HUES48 (cell line): ENCODE measurements around the gene PISD.
A peak's percentile ranks its signal among the peaks of the same experiment; 100 is the strongest.

Experiments used
- H3K27ac ChIP-seq: one replicate; pipeline ENCODE4 v1.7.0; 2013; ENCODE audit warnings: low read depth, low read length, inconsistent platforms
- H3K27me3 ChIP-seq: 2 replicates; pipeline ENCODE4 v1.6.1; 2013; ENCODE audit warnings: mild to moderate bottlenecking, low read length; ENCODE audit not compliant: control insufficient read depth, insufficient read depth
- H3K36me3 ChIP-seq: 2 replicates; pipeline ENCODE4 v1.6.1; 2013; ENCODE audit warnings: low read length; ENCODE audit not compliant: control insufficient read depth, insufficient read depth
- H3K4me1 ChIP-seq: 2 replicates; pipeline ENCODE4 v1.6.1; 2013; ENCODE audit warnings: mild to moderate bottlenecking, low read length; ENCODE audit not compliant: control insufficient read depth, insufficient read depth
- H3K4me3 ChIP-seq: 2 replicates; pipeline ENCODE4 v1.5.1; 2013; ENCODE audit warnings: mild to moderate bottlenecking, low read depth, low read length
- H3K9ac ChIP-seq: 2 replicates; pipeline ENCODE4 v1.6.1; 2013; ENCODE audit warnings: mild to moderate bottlenecking, low read depth, low read length, moderate library complexity
- H3K9me3 ChIP-seq: 2 replicates; pipeline ENCODE4 v1.6.1; 2013; ENCODE audit warnings: low read length; ENCODE audit not compliant: control insufficient read depth, insufficient read depth

The PISD gene

DNA sequence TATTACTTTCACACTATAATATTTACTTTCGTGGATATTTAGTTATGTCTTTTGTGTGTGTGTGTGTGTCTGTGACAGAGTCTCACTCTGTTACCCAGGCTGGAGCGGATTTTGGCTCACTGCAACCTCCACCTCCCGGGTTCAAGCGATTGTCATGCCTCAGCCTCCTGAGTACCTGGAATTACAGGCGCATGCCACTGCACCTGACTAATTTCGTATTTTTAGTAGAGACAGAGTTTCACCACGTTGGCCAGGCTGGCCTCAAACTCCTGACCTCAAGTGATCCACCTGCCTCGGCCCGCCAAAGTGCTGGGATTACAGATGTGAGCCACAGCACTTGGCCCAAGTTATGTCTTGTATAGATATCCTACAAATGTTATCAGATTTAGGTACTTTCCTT is 9.9 kb downstream of the PISD start:
- Histone ChIP-seq H3K4me1 (peaks cover 12% of the 10 kb centered on the region), H3K4me3 (no peak overlapping the region), H3K36me3 (peaks cover 24% of the 10 kb centered on the region), H3K9ac (no peak overlapping the region), H3K9me3 (no peaks in the 10 kb centered on the region), H3K27me3 (no peaks in the 10 kb centered on the region), H3K27ac (no peak overlapping the region)

DNA sequence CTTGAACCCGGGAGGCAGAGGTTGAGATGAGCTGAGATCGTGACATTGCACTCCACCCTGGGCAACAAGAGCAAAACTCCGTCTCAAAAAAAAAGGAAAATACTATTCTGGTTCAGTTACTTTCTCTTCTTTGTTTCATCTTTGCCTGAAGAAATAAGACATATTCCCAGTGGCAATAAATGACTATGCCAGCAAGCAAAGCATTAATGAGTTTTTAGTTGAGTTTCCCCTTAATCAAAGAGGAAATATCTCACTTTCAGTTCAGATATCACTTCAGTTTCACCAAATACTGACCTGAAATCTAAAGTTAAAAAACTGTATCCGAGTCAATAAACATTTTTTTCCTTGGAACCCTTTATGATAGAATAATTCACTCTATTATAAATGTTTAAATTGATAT is 10.4 kb downstream of the PISD start:
- H3K36me3 ChIP-seq, result peaks cover 28% of the 10 kb centered on the region
- H3K9ac ChIP-seq, result no peak overlapping the region
- H3K27me3 ChIP-seq, result no peaks in the 10 kb centered on the region
- no peaks in the 10 kb centered on the region for H3K9me3 ChIP-seq
- no peak overlapping the region for H3K27ac ChIP-seq
- H3K4me1 ChIP-seq, result peaks cover 15% of the 10 kb centered on the region
- H3K4me3 ChIP-seq, result no peak overlapping the region

DNA sequence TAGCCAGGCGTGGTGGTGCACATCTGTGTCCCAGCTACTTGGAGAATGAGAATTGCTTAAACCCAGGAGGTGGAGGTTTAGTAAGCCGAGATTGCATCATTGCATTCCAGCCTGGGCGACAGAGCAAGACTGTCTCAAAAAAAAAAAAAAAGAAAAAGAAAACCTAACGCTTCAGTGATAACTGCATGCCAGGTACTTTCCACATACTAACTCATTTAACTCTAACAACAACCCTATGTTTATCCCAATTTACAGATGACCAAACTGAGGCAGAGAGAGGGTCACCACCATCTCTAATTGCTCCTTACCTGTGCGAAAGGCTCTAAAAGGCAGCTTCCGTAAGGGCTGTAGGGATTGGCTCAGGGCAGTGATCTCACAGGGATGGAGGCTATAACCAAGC is 11.6 kb downstream of the PISD start:
- Histone ChIP-seq H3K9ac (no peak overlapping the region), H3K27ac (no peak overlapping the region), H3K4me1 (peaks cover 18% of the 10 kb centered on the region)

DNA sequence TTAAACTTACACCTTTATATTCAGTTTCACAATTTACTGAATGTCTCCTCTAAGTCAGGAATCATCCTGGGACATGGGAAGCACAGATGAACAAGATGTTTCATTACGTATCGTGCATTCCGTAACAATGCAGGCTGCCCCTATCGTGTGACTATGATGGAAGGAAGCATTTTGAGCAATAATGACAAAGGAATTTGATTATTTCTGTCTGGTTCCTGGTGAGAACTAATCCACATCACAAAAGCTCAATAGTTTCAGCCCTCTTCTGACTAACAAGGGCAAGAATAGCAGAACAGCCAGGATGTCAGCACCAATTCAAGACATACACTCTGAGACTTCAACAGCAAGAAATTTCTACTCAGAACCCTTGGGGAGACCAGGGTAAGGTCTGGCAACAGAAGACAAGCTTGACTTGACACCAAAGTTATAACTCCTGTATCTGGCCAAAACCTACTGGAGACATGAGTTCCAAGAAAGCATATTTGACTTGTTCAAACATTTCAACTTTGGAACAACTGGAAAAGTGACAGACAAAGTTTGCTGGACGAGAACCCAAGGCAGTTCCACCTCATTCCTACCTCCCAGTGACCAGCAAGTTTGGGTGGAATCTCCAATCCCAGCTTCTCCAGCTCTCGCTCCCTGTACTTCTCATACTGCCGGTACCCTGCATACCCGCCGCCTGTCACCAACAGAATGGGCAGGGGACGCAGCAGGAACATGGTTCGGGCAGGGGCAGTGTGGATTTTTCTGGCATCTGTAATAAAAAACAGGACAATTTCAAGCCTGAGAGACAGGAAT is 14.3 kb downstream of the PISD start:
- peaks cover 45% of the 10 kb centered on the region for H3K36me3 ChIP-seq
- H3K4me1 ChIP-seq, result peaks cover 18% of the 10 kb centered on the region
- peak overlapping the region; percentile 59 for H3K9ac ChIP-seq

More for the DNA sequence above, 11.6 kb downstream of the PISD start:
- Histone ChIP-seq H3K4me3 (no peak overlapping the region), H3K9me3 (no peaks in the 10 kb centered on the region), H3K27me3 (no peaks in the 10 kb centered on the region), H3K36me3 (peaks cover 37% of the 10 kb centered on the region)

DNA sequence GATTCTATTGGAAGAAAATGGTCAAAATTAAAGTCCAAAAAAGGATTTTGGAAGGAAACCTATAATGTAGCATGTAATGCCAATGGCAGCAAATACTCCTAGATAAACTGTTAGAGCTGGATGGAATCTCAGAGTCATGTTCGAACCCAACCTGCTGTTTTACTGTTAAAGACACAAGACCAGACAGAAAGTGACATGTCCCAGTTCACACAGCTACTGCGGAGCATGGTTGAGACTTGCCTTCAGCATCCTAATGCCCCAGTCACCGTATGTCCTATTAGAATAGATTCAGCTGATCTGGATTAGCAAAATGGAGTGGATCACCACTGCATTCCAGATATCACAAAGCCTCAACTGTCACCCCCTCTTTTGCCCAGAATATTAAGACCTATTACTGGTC is 14.9 kb downstream of the PISD start:
- Histone ChIP-seq H3K4me1 (peaks cover 18% of the 10 kb centered on the region), H3K4me3 (no peak overlapping the region), H3K36me3 (peaks cover 45% of the 10 kb centered on the region), H3K27me3 (no peaks in the 10 kb centered on the region), H3K9ac (no peak overlapping the region), H3K9me3 (no peaks in the 10 kb centered on the region), H3K27ac (peak overlapping the region; percentile 94)

More for the DNA sequence above, 14.3 kb downstream of the PISD start:
- Histone ChIP-seq H3K4me3 (peak overlapping the region; percentile 29; the same call in 1 of the 2 replicates), H3K27ac (peak overlapping the region; percentile 94), H3K27me3 (no peaks in the 10 kb centered on the region), H3K9me3 (no peaks in the 10 kb centered on the region)

DNA sequence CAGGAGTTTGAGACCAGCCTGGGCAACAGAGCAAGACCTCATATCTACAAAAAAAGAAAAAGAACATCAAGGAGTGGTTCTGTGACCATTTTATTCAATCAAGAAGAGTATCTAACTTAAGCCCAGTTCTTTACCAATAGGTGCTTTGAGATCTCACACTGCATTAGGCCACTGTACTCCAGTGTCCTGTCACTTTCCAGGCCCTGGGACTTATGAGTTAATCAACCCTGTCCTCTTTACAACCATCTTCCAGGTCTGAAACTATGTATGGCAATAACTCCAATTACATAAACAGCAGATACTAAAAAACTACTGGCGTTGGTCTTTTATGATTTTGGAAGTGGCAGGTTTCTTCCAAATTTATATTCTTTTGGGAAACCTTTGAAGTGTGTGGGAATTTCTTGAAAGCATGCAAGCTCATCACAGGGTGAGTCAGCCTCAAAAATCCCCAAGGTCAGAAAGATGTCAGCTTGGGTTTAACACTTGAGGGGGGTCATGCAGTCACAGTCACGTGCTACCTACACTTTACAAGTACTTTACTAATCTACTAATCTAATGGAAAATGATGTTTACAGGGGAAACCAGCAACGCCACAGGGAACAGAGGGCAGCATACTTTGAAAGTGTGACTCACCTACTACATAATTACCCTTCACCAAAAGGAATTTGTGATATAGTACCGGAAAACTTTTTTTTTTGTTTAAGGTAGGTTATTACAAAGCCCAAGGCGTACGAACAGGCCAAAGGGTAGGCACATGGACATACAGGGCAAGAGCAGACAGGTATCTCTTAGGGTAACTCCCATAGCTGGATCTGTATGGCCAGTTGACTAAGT is 15.6 kb downstream of the PISD start:
- no peak overlapping the region for H3K4me3 ChIP-seq
- H3K27ac ChIP-seq, result peak overlapping the region; percentile 94
- H3K4me1 ChIP-seq, result peaks cover 18% of the 10 kb centered on the region
- H3K27me3 ChIP-seq, result no peaks in the 10 kb centered on the region
- H3K36me3 ChIP-seq, result peaks cover 45% of the 10 kb centered on the region
- no peaks in the 10 kb centered on the region for H3K9me3 ChIP-seq
- no peak overlapping the region for H3K9ac ChIP-seq

DNA sequence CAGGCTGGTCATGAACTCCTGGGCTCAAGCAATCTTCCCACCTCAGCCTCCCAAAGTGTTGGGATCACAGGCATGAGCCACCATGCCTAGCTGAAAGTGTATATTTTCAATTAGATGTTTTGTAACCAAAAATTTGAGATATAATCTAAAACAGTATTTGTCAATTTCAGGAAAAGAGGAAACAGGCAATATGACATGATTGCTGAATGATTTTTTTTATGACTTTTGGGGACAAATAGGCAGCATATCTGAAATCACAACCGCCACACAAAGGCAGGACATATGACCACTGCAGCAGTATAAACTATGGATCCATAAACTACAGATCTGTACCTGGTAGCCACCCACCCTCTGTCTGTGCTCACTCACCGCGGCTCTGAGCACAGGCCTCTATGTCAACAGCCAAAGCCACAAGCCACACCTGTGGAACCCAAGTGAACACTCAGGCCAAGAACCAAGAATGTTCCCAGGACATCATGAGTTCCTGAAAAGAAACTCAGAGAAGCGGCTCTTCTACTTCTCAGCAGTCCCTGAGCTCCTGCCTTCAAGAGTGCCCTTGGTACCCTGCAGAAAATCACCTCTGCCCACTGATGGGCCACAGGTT is 22.5 kb downstream of the PISD start:
- Histone ChIP-seq H3K4me1 (no peaks in the 10 kb centered on the region), H3K9me3 (no peaks in the 10 kb centered on the region), H3K9ac (no peak overlapping the region), H3K27me3 (no peaks in the 10 kb centered on the region), H3K27ac (no peak overlapping the region), H3K4me3 (no peak overlapping the region), H3K36me3 (peaks cover 4% of the 10 kb centered on the region; the same call in 1 of the 2 replicates)

DNA sequence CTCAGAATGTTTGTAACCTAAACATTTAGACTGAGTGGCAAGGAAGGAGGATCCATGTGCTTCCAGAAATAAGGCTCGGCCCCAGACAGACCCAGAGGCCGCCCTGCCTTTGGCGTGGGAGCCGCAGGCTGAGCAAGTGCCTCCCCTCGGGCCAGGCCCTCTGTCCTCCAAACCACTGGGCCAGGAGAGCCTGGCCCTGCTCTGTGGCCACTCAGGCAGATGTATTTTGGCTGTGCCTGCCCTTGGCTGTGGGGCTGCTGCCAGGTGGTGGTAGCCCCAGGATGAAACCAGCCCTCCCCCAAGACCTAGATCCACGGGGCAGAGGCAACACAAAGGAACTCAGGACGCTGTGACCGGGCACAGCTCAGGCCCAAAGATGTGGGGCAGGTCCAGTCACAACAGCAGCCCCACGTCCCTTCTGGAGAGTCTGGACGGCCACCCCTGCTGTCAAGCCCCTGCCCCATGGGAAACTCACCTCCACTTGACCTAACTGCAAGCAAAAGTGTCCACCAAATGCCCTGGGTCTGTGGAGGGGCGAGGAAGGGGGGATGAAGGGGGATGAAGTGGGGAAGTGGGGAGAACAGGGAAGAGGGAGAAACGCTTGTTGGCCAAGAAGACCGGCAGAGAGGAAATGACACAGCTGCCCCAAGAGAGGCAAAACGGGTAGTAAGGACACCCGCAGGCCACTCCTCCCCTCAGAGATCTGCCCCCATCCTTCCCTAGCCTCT is 24.0 kb downstream of the PISD start:
- no peaks in the 10 kb centered on the region for H3K9me3 ChIP-seq
- H3K36me3 ChIP-seq, result no peaks in the 10 kb centered on the region
- no peaks in the 10 kb centered on the region for H3K27me3 ChIP-seq
- H3K9ac ChIP-seq, result no peak overlapping the region
- H3K4me3 ChIP-seq, result no peak overlapping the region
- no peak overlapping the region for H3K27ac ChIP-seq
- no peaks in the 10 kb centered on the region for H3K4me1 ChIP-seq

DNA sequence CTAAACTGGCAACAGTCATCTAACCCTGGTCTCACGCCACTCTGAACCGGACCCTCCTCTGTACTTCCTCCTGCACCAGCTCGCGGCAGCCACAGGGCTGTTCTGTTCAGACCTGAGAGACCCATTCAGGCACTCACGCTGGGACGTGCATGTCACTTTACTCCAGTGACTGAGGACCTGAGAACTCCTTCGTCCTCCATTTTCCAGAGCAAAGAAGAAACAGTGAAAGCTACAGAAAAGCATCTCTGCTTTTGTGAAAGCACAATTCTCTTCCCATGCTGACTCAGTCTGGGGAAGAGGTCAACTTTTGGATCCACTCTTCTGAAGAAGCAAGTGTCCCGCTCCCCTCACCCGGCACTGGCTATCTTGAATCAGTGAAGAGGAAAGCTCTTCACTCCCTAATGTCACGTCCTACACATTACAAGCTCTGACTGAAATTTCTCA is 24.5 kb downstream of the PISD start:
- no peaks in the 10 kb centered on the region for H3K4me1 ChIP-seq
- no peak overlapping the region for H3K9ac ChIP-seq

DNA sequence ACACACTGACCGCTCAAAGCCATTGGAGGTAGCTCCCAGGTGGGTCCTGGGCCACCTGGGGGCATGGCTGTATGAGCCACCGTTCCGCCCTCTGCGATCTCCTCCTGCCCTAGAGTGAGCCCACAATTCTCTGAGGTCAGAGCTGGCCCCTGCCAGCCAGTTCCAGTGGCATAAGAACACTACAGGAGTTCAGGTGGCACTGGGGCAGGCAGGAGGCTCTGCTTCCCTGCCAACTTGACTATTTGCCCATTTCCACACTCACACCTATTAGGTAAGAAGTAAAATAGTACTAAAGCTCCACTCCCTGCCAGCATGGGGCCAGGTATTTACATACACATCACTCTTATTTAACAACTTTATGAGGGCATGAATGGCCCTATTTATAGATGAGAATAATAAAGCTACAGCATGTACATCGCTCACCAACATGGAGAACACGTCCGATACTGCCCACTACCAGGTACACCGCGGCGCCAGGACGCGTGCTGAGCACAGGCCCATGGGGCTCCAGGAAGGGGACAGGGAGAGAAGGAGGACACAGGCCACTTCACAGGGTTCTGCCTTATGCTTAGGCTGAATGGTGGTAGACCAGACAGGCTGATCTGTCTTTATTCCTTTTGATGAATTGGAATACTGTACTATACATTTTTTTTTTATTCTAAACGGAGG is 26.2 kb downstream of the PISD start:
- Histone ChIP-seq H3K4me3 (no peak overlapping the region), H3K9me3 (no peaks in the 10 kb centered on the region), H3K27ac (no peak overlapping the region), H3K27me3 (no peaks in the 10 kb centered on the region), H3K4me1 (peaks cover 7% of the 10 kb centered on the region), H3K36me3 (no peaks in the 10 kb centered on the region), H3K9ac (no peak overlapping the region)

More for the DNA sequence above, 24.5 kb downstream of the PISD start:
- H3K27me3 ChIP-seq, result no peaks in the 10 kb centered on the region
- H3K27ac ChIP-seq, result no peak overlapping the region
- no peak overlapping the region for H3K4me3 ChIP-seq
- no peaks in the 10 kb centered on the region for H3K9me3 ChIP-seq
- no peaks in the 10 kb centered on the region for H3K36me3 ChIP-seq
